Neural cell (in vitro differentiated cells): ENCODE data around the gene SSTR5.

Experiments
- EP300 ChIP-seq: fragments of 450-650 bp; conservative IDR thresholded peaks from 2 replicates; pipeline ENCODE4 v1.6.1; 2014; ENCODE audit warnings: antibody characterized with exemption, mild to moderate bottlenecking, moderate library complexity; ENCODE audit not compliant: poor library complexity, severe bottlenecking
- EZH2 ChIP-seq: fragments of 200-600, 300-800 bp; shearing (Covaris generic), sonication (generic); IDR thresholded peaks from 2 replicates; pipeline ENCODE4 v1.6.1; 2014; ENCODE audit warnings: antibody characterized with exemption, low read length, borderline replicate concordance, mild to moderate bottlenecking; ENCODE audit not compliant: insufficient read depth, poor library complexity, severe bottlenecking
- POLR2AphosphoS5 ChIP-seq: IDR thresholded peaks from 2 replicates; pipeline ENCODE4 v1.6.1; 2012
- RAD21 ChIP-seq: fragments of 450-650 bp; conservative IDR thresholded peaks from 2 replicates; pipeline ENCODE4 v1.6.1; 2014; ENCODE audit warnings: antibody characterized with exemption, mild to moderate bottlenecking, moderate library complexity
- REST ChIP-seq: IDR thresholded peaks from 2 replicates; pipeline ENCODE4 v1.6.1; 2012; ENCODE audit warnings: borderline replicate concordance
- SMC3 ChIP-seq: fragments of 450-650 bp; conservative IDR thresholded peaks from 2 replicates; pipeline ENCODE4 v1.6.1; 2014; ENCODE audit warnings: antibody characterized with exemption, mild to moderate bottlenecking, moderate library complexity; ENCODE audit not compliant: poor library complexity
- TAF1 ChIP-seq: IDR thresholded peaks from 2 replicates; pipeline ENCODE4 v1.6.1; 2012; ENCODE audit warnings: low read depth
- TF ChIP-seq, protein P1 (sequence below): fragments of 450-650 bp; IDR thresholded peaks from 2 replicates; pipeline ENCODE4 v1.5.1; 2014; ENCODE audit warnings: antibody characterized with exemption, mild to moderate bottlenecking, moderate library complexity; ENCODE audit not compliant: poor library complexity, severe bottlenecking

GRCh38 chr16:1090620-1091587, 18.4 kb downstream of the SSTR5 start:
- TF ChIP-seq, protein P1, sequence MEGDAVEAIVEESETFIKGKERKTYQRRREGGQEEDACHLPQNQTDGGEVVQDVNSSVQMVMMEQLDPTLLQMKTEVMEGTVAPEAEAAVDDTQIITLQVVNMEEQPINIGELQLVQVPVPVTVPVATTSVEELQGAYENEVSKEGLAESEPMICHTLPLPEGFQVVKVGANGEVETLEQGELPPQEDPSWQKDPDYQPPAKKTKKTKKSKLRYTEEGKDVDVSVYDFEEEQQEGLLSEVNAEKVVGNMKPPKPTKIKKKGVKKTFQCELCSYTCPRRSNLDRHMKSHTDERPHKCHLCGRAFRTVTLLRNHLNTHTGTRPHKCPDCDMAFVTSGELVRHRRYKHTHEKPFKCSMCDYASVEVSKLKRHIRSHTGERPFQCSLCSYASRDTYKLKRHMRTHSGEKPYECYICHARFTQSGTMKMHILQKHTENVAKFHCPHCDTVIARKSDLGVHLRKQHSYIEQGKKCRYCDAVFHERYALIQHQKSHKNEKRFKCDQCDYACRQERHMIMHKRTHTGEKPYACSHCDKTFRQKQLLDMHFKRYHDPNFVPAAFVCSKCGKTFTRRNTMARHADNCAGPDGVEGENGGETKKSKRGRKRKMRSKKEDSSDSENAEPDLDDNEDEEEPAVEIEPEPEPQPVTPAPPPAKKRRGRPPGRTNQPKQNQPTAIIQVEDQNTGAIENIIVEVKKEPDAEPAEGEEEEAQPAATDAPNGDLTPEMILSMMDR: no peak
- TF ChIP-seq POLR2AphosphoS5 (no peak), EZH2 (no peak), REST (no peak), EP300 (no peak), RAD21 (no peak), TAF1 (no peak), SMC3 (no peak)
